ENCODE data around the gene FBXW7. TPM values are rescaled to one million over a fixed set of nuclear protein-coding genes. Genes with fewer than 3 reads are reported as not detected.

FBXW7 gene
- total and polyA plus RNA-seq, 2 donors (not counting 1 experiment from before 2014, with no cell fraction given), result 23.0 to 125 TPM

DNA sequence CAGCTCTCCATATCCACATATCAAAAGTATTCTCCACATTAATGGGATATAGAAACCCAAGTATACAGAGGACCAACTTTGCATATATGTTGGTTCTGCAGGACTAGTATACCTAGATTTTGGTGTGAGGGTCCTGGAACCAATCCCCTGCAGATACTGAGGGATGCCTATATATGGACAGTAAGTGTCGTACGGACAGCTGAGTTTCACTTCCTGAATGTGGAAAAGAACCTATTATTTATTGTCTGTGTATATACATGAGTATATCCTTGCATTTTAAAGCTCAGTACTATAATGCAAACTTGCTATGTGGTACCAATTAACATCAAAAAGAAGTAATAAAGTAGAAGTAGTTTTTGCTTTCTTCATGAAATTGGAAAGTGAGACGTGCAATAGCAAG, 101.9 kb downstream of the FBXW7 start:
- peaks cover 42% of the 10 kb centered on the region for H3K4me1 Mint-ChIP-seq
- intact Hi-C loops (cut with micrococcal nuclease), result no loop called here

DNA sequence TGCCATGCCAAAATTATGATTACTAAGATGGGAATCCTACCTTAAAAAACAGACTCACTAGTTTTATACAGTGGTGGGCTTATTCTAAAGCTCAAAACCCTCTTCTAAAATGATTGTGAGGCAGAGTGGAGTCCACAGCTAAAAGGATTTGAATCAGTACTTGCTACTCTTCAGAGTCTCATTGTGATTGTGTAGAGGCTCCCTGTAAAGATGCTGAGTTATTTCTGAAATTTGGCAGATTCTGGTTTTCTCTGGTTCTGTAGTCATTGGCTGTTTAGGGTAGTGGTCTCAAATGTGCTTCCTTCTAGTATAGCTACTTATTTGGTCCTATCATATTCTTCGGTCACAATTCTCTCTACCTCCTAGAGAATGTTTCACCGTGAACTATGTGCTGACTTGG, 104.1 kb downstream of the FBXW7 start:
- DNase-seq, result no peak
- Histone ChIP-seq H3K4me3 (ENCODE audit: control extremely low read depth in 1 of 5, extremely low read depth in 1 of 5, insufficient read depth in 1 of 5, low read depth in 2 of 5, low read length in 4 of 5) (no peak overlapping the region), H3K36me3 (replicated peaks in 1 of 2; ENCODE audit: control extremely low read depth in 1 of 2, control insufficient read depth in 1 of 2, extremely low read depth in 1 of 2, insufficient read depth in 2 of 2, low read length in 1 of 2) (peaks cover 0 to 7% of the 10 kb centered on the region in 2 experiments), H3K79me2 (ENCODE audit: control insufficient read depth, insufficient read depth, low read length) (peaks cover 20% of the 10 kb centered on the region), H3K27me3 (replicated peaks in 1 of 4; ENCODE audit: control extremely low read depth in 1 of 4, control insufficient read depth in 3 of 4, insufficient read depth in 4 of 4, low read length in 3 of 4) (no peaks in the 10 kb centered on the region), H3K27ac (ENCODE audit: low read length in 2 of 2) (no peak overlapping the region), H3K4me2 (replicated peaks; ENCODE audit: low read depth, low read length, poor library complexity, severe bottlenecking) (no peak overlapping the region), H3K9ac (ENCODE audit: low read length) (no peak overlapping the region), H4K20me1 (ENCODE audit: control insufficient read depth, insufficient read depth, low read length, poor library complexity, severe bottlenecking) (no peaks in the 10 kb centered on the region), H3K9me3 (ENCODE audit: control extremely low read depth in 1 of 3, control insufficient read depth in 2 of 3, insufficient read depth in 1 of 3, low read length in 2 of 3) (peaks cover 0 to 4% (median 0%) of the 10 kb centered on the region in 3 donors), H2AFZ (ENCODE audit: insufficient read depth, low read depth, low read length, poor library complexity, severe bottlenecking) (no peak overlapping the region), H3K4me1 (ENCODE audit: control insufficient read depth in 2 of 2, insufficient read depth in 2 of 2, low read length in 2 of 2) (peaks cover 8 to 13% of the 10 kb centered on the region in 2 donors)
- Mint-ChIP-seq H3K27me3 (no peaks in the 10 kb centered on the region), H3K9me3 (ENCODE audit: insufficient read depth) (no peaks in the 10 kb centered on the region), H3K27ac (no peak overlapping the region), H3K4me3 (no peak overlapping the region), H3K4me1 (peaks cover 39% of the 10 kb centered on the region)
- ChIA-PET CTCF (interaction anchor here (0.6 kb wide), 1 partner anchor 11 kb away, joined by 3 read pairs; no protein-coding TSS in a partner anchor), POLR2A (no interaction called here)
- WGBS (ENCODE audit: insufficient coverage), result no CpG with 5 or more reads among the region's 2 CpGs
- ATAC-seq (ENCODE audit: low read depth), result no peak
- no peak for TF ChIP-seq EZH2 (IDR thresholded peaks at IDR 0.05; ENCODE audit: borderline replicate concordance, insufficient read depth, low read depth, low read length, poor library complexity, severe bottlenecking)
- TF ChIP-seq, protein P1, sequence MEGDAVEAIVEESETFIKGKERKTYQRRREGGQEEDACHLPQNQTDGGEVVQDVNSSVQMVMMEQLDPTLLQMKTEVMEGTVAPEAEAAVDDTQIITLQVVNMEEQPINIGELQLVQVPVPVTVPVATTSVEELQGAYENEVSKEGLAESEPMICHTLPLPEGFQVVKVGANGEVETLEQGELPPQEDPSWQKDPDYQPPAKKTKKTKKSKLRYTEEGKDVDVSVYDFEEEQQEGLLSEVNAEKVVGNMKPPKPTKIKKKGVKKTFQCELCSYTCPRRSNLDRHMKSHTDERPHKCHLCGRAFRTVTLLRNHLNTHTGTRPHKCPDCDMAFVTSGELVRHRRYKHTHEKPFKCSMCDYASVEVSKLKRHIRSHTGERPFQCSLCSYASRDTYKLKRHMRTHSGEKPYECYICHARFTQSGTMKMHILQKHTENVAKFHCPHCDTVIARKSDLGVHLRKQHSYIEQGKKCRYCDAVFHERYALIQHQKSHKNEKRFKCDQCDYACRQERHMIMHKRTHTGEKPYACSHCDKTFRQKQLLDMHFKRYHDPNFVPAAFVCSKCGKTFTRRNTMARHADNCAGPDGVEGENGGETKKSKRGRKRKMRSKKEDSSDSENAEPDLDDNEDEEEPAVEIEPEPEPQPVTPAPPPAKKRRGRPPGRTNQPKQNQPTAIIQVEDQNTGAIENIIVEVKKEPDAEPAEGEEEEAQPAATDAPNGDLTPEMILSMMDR (IDR thresholded peaks at IDR 0.05), result no peak
- intact Hi-C loops (cut with micrococcal nuclease), result no loop called here

More for the DNA sequence above, 101.9 kb downstream of the FBXW7 start:
- POLR2A ChIA-PET, result interaction anchor here (0.5 kb wide), 1 partner anchor 77 kb away, joined by 8 read pairs; no protein-coding TSS in a partner anchor
- Mint-ChIP-seq H3K9me3 (ENCODE audit: insufficient read depth) (no peaks in the 10 kb centered on the region), H3K27me3 (no peaks in the 10 kb centered on the region), H3K4me3 (no peak overlapping the region), H3K27ac (no peak overlapping the region)
- H3K4me3 ChIP-seq (ENCODE audit: control extremely low read depth in 1 of 5, extremely low read depth in 1 of 5, insufficient read depth in 1 of 5, low read depth in 2 of 5, low read length in 4 of 5), result no peak overlapping the region
- H3K4me1 ChIP-seq (ENCODE audit: control insufficient read depth in 2 of 2, insufficient read depth in 2 of 2, low read length in 2 of 2), result peaks cover 8 to 13% of the 10 kb centered on the region in 2 donors
- no peak overlapping the region for H3K27ac ChIP-seq (ENCODE audit: low read length in 2 of 2)
- TF ChIP-seq, protein P1 (IDR thresholded peaks at IDR 0.05), result no peak
- TF ChIP-seq EZH2 (IDR thresholded peaks at IDR 0.05; ENCODE audit: borderline replicate concordance, insufficient read depth, low read depth, low read length, poor library complexity, severe bottlenecking), result no peak
- WGBS (ENCODE audit: insufficient coverage), result no CpG with 5 or more reads among the region's 3 CpGs
- H3K9ac ChIP-seq (ENCODE audit: low read length), result no peak overlapping the region
- peaks cover 40% of the 10 kb centered on the region for H3K79me2 ChIP-seq (ENCODE audit: control insufficient read depth, insufficient read depth, low read length)
- no peaks in the 10 kb centered on the region for H4K20me1 ChIP-seq (ENCODE audit: control insufficient read depth, insufficient read depth, low read length, poor library complexity, severe bottlenecking)
- no peak overlapping the region for H2AFZ ChIP-seq (ENCODE audit: insufficient read depth, low read depth, low read length, poor library complexity, severe bottlenecking)
- H3K27me3 ChIP-seq (replicated peaks in 1 of 4; ENCODE audit: control extremely low read depth in 1 of 4, control insufficient read depth in 3 of 4, insufficient read depth in 4 of 4, low read length in 3 of 4), result no peaks in the 10 kb centered on the region
- H3K9me3 ChIP-seq (ENCODE audit: control extremely low read depth in 1 of 3, control insufficient read depth in 2 of 3, insufficient read depth in 1 of 3, low read length in 2 of 3), result peaks cover 0 to 4% (median 4%) of the 10 kb centered on the region in 3 donors
- peaks cover 0 to 3% of the 10 kb centered on the region in 2 experiments for H3K36me3 ChIP-seq (replicated peaks in 1 of 2; ENCODE audit: control extremely low read depth in 1 of 2, control insufficient read depth in 1 of 2, extremely low read depth in 1 of 2, insufficient read depth in 2 of 2, low read length in 1 of 2)
- DNase-seq (peak; percentile 63), ATAC-seq (ENCODE audit: low read depth) (peak; percentile 77)
- H3K4me2 ChIP-seq (replicated peaks; ENCODE audit: low read depth, low read length, poor library complexity, severe bottlenecking), result peak overlapping the region; percentile 31
- CTCF ChIA-PET, result no interaction called here
